ENCODE results near the gene FSCB.

DNA sequence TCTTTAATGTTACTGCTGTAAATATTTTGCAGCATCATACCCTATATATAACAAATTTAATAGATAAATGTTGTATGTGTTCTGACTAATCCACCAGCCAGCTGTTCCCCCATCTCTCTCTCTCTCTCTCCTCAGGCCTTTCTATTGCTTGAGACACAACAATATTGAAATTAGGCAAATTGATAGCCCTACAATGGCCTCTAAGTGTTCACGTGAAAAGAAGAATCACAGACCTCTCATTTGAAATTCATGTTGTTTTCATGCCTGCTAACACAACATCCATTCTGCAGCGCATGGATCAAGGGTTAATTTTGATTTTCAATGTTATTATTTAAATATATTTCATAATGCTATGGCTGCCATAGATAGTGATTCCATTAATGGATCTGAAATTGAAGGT lies 1.8 kb upstream of the FSCB start:
- TF ChIP-seq EZH2 (IDR thresholded peaks at IDR 0.05; ENCODE audit: borderline replicate concordance) = no peak
- TF ChIP-seq, protein P1, sequence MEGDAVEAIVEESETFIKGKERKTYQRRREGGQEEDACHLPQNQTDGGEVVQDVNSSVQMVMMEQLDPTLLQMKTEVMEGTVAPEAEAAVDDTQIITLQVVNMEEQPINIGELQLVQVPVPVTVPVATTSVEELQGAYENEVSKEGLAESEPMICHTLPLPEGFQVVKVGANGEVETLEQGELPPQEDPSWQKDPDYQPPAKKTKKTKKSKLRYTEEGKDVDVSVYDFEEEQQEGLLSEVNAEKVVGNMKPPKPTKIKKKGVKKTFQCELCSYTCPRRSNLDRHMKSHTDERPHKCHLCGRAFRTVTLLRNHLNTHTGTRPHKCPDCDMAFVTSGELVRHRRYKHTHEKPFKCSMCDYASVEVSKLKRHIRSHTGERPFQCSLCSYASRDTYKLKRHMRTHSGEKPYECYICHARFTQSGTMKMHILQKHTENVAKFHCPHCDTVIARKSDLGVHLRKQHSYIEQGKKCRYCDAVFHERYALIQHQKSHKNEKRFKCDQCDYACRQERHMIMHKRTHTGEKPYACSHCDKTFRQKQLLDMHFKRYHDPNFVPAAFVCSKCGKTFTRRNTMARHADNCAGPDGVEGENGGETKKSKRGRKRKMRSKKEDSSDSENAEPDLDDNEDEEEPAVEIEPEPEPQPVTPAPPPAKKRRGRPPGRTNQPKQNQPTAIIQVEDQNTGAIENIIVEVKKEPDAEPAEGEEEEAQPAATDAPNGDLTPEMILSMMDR (IDR thresholded peaks at IDR 0.05; ENCODE audit: poor library complexity) = no peak
